Choroid plexus epithelial cell (primary cell): ENCODE data around the gene ARHGAP5.
"Not testable (repeated sequence)": the region's sequence is repeated elsewhere in the genome, so short reads cannot be mapped to it uniquely, and the experiment has no call there.

ENCODE experiments used
- DNase-seq: peaks from one replicate; pipeline ENCODE4 v3.0.0-alpha.2; 2010; ENCODE audit warnings: low read depth
- H3K4me3 ChIP-seq: 2 replicates; pipeline ENCODE4 v1.5.1; 2011; ENCODE audit warnings: low read depth, mild to moderate bottlenecking, control low read depth, low read length, moderate library complexity
- CTCF ChIP-seq: conservative IDR thresholded peaks from 2 replicates; pipeline ENCODE4 v1.5.1; 2011; ENCODE audit warnings: low read depth, mild to moderate bottlenecking, control low read depth, inconsistent platforms, low read length, moderate library complexity

The ARHGAP5 gene

DNA sequence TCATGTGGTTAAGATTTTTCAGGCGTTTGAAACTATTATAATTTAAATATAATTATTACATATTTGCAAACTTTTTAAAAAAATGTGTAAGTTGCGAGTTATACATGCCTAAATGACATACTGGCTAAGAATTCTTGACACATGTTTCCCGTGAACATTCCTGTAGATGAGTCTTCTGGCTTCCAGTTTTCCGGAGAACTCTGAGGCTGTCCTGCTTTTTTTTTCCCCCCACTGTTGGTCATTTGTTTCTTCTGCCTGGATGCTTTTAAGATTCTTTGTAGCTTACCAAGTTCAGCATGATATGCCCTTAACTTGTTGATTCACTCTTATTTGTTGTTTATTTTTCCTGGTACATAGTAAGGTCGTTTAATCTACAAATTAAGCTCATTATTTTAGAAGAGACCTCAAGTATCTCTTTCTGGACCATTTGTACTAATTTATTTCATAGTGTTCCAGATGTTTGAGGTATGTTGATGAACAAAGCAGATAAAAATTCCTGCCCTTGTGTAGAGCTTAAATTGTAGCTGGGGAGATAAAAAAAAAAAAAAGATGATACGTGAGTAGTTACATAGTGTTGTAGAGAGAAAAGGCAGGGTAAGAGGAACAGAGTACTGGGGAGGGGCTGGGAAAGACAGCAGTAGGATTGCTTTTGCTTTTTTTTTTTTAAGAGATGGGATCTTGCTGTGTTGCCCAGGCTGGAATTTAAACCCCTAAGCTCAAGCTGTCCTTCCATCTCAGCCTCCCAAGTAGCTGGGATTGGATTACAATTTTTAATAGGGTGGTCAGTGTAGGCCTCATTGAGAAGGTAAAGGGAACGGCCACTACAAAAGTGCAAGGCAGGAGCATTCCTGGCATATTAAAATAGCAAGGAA is 32.8 kb downstream of the ARHGAP5 start:
- TF ChIP-seq CTCF, result no peak
- DNase-seq, result peak; percentile 76
- H3K4me3 ChIP-seq, result no peak overlapping the region

DNA sequence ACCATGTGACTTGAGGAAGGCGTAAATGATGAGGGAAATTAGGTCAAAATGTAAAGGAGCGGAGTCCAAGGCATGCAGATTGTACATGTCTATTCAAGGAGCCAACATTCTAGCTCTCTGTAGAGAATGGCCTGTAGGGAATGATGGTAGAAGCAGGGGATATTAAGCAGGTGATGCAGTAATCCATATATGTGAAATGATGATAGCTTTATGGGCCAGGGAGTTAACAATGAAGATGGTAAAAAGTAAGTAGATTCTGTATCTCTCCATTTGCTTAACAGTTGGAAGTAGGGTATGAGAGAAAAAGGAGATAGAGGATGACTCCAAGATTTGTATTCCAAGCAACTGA is 33.4 kb downstream of the ARHGAP5 start:
- no peak for TF ChIP-seq CTCF
- DNase-seq, result no peak
- H3K4me3 ChIP-seq, result no peak overlapping the region

GRCh38 chr14:32121536-32121935 is 44.4 kb downstream of the ARHGAP5 start:
- TF ChIP-seq CTCF, result no peak
- H3K4me3 ChIP-seq, result no peak overlapping the region
- DNase-seq, result no peak

GRCh38 chr14:32121948-32122347 is 44.8 kb downstream of the ARHGAP5 start:
- TF ChIP-seq CTCF, result no peak
- no peak for DNase-seq
- no peak overlapping the region for H3K4me3 ChIP-seq

GRCh38 chr14:32126899-32127730 is 50.0 kb downstream of the ARHGAP5 start:
- not testable (repeated sequence) for H3K4me3 ChIP-seq, DNase-seq

DNA sequence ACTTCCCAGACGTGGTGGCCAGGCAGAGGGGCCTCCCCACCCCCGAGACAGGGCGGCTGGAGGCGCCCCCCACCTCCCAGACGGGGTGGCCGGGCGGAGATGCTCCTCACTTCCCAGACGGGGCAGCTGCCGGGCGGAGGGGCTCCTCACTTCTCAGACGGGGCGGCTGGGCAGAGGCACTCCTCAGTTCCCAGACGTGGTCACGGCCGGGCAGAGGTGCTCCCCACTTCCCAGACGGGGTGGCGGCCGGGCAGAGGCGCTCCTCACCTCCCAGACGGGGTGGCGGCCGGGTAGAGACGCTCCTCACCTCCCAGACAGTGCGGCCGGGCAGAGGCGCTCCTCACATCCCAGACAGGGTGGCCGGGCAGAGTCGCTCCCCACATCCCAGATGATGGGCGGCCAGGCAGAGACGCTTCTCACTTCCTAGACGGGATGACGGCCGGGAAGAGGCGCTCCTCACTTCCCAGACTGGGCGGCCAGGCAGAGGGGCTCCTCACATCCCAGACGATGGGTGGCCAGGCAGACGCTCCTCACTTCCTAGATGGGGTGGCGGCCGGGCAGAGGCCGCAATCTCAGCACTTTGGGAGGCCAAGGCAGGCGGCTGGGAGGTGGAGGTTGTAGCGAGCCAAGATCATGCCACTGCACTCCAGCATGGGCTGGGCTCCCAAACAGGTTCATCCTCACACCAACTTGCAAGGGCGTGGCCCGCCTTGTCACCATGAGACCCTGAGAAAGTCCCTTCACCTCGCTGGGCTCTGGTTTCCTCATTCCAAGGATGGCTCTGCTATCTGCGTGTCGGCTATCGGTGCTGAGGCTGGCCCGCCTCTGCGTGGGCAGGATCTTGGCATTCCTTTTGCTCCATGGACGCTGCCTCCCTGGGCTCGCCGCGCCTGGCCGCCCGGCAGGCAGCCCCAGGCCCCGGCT is 50.9 kb downstream of the ARHGAP5 start:
- DNase-seq, H3K4me3 ChIP-seq: not testable (repeated sequence)

DNA sequence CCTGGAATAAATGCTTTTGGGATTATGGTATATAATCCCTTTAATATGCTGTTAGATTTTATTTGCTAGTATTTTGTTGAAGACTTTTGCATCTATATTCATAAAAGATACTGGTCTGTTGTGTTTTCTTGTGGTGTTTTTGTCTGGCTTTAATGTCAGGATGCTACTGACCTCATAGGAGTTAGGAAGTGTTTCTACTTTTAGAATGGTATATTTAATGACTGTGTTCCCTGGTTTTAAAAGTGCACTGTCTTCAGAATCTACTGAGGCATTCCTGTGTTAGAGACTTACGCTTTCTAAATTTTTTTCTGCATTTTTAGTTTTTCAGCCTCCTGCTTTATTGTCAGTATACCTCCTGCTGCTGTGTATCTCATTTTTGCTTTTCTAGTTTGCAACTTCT is 51.6 kb downstream of the ARHGAP5 start:
- no peak for DNase-seq

More for the DNA sequence above, 51.6 kb downstream of the ARHGAP5 start:
- no peak for TF ChIP-seq CTCF
- H3K4me3 ChIP-seq, result no peak overlapping the region
